GM21526 (cell line): ENCODE measurements around the gene EPN2.
"Not testable (repeated sequence)": the region's sequence is repeated elsewhere in the genome, so short reads cannot be mapped to it uniquely, and the experiment has no call there.

ENCODE experiments used
- ATAC-seq: cut with Tn5 transposase; IDR thresholded peaks from one replicate; pipeline ENCODE4 v1.9.1; 2021; ENCODE audit warnings: moderate library complexity; ENCODE audit not compliant: unreplicated experiment, low FRiP score

The EPN2 gene

GRCh38 chr17:19341211-19341631 is 104.1 kb downstream of the EPN2 start:
- ATAC-seq = no peak

- no peak for ATAC-seq
Observed at GRCh38 chr17:19341641-19342610, 104.8 kb downstream of the EPN2 start.

GRCh38 chr17:19342611-19343255 is 105.6 kb downstream of the EPN2 start:
- no peak for ATAC-seq

- ATAC-seq = no peak
Observed at GRCh38 chr17:19343256-19343630, 106.1 kb downstream of the EPN2 start.

- ATAC-seq = no peak
Observed at GRCh38 chr17:19343671-19344151, 106.5 kb downstream of the EPN2 start.

GRCh38 chr17:19344311-19345066 is 107.3 kb downstream of the EPN2 start:
- ATAC-seq = no peak

GRCh38 chr17:19345067-19345460 is 107.9 kb downstream of the EPN2 start:
- no peak for ATAC-seq

GRCh38 chr17:19345486-19346350 is 108.6 kb downstream of the EPN2 start:
- no peak for ATAC-seq

GRCh38 chr17:19346351-19347255 is 109.4 kb downstream of the EPN2 start:
- no peak for ATAC-seq

- no peak for ATAC-seq
Observed at GRCh38 chr17:19347323-19348080, 110.3 kb downstream of the EPN2 start.

- no peak for ATAC-seq
Observed at GRCh38 chr17:19348081-19348650, 111.0 kb downstream of the EPN2 start.

- no peak for ATAC-seq
Observed at GRCh38 chr17:19348806-19349205, 111.6 kb downstream of the EPN2 start.

GRCh38 chr17:19353401-19353800 is 116.2 kb downstream of the EPN2 start:
- ATAC-seq = not testable (repeated sequence)

- no peak for ATAC-seq
Observed at GRCh38 chr17:19354748-19355147, 117.6 kb downstream of the EPN2 start.

GRCh38 chr17:19357351-19357750 is 120.2 kb downstream of the EPN2 start:
- ATAC-seq = no peak

- ATAC-seq = no peak
Observed at GRCh38 chr17:19357761-19358160, 120.6 kb downstream of the EPN2 start.

GRCh38 chr17:19359151-19359550 is 122.0 kb downstream of the EPN2 start:
- ATAC-seq = no peak

GRCh38 chr17:19359856-19360255 is 122.7 kb downstream of the EPN2 start:
- ATAC-seq = no peak
